22Rv1 (cell line): ENCODE data around the gene YTHDC1.

ENCODE experiments used
- ZFX ChIP-seq: fragments of 450-650 bp; IDR thresholded peaks from 2 replicates; pipeline ENCODE4 v1.6.1; 2017; ENCODE audit warnings: antibody characterized with exemption, borderline replicate concordance
- TF ChIP-seq, protein P1 (sequence below): fragments of 450-650 bp; IDR thresholded peaks from 2 replicates; pipeline ENCODE4 v1.5.1; 2017; ENCODE audit warnings: mild to moderate bottlenecking

DNA sequence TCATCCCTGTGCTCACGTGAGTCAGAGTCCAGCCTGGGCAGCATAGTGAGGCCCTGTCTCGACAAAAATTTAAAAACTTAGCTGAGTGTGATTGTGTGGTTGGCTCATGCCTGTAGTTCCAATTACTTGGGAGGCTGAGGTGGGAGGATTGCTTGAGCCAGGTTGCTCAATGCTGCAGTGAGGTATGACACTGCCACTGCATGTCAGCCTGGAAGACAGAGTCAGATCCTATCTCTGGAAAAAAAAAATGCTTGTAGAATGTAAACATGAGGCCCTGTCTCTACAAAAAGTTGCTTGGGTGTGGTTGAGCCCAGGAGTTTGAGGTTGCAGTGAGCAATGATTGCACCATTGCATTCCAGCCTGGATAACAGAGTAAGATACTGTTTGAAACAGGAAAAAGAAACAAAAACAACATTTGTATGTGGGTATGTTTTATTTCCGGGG lies 11.3 kb upstream of the YTHDC1 start:
- TF ChIP-seq, protein P1, sequence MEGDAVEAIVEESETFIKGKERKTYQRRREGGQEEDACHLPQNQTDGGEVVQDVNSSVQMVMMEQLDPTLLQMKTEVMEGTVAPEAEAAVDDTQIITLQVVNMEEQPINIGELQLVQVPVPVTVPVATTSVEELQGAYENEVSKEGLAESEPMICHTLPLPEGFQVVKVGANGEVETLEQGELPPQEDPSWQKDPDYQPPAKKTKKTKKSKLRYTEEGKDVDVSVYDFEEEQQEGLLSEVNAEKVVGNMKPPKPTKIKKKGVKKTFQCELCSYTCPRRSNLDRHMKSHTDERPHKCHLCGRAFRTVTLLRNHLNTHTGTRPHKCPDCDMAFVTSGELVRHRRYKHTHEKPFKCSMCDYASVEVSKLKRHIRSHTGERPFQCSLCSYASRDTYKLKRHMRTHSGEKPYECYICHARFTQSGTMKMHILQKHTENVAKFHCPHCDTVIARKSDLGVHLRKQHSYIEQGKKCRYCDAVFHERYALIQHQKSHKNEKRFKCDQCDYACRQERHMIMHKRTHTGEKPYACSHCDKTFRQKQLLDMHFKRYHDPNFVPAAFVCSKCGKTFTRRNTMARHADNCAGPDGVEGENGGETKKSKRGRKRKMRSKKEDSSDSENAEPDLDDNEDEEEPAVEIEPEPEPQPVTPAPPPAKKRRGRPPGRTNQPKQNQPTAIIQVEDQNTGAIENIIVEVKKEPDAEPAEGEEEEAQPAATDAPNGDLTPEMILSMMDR, result no peak
- TF ChIP-seq ZFX, result no peak
